A673 (cell line): ENCODE measurements around the gene CEP97. TPM values are rescaled to one million over a fixed set of nuclear protein-coding genes. Genes with fewer than 3 reads are reported as not detected.

Experiments used
- BruUV-seq: library from RNA; stranded (reverse); fragments of 400-500 nt; replicated peaks from 2 replicates; lab custom pipeline; 2021; lab: Mats Ljungman, UMichigan
- CTCF ChIA-PET: fragments of 300-600 bp; sonication (Branson Sonifier 250); formaldehyde crosslinking; loops from one replicate; lab custom pipeline; 2022; ENCODE audit warnings: antibody characterized with exemption; lab: Charles Lee
- POLR2A ChIA-PET: fragments of 300-600 bp; sonication (Branson Sonifier 250); formaldehyde crosslinking; loops from one replicate; lab custom pipeline; 2022; ENCODE audit warnings: antibody characterized with exemption; ENCODE audit not compliant: low non-redundant PET; lab: Charles Lee
- DNase-seq: peaks from one replicate; pipeline ENCODE4 v3.0.0-alpha.2; 2015; ENCODE audit warnings: low spot score
- H3K27ac ChIP-seq: fragments of 200-600 bp; sonication (generic); 2 replicates; pipeline ENCODE4 v1.5.1; 2016; ENCODE audit warnings: mixed run types, low read depth, mild to moderate bottlenecking, mixed read lengths, antibody characterized with exemption, low read length; ENCODE audit not compliant: poor library complexity, severe bottlenecking
- H3K27me3 ChIP-seq: fragments of 200-600 bp; sonication (generic); replicated peaks from 2 replicates; pipeline ENCODE4 v1.6.1; 2017; ENCODE audit warnings: mixed run types, low read depth, mild to moderate bottlenecking, mixed read lengths, antibody characterized with exemption, low read length; ENCODE audit not compliant: insufficient read depth, poor library complexity
- H3K36me3 ChIP-seq: fragments of 200-600 bp; sonication (generic); 2 replicates; pipeline ENCODE4 v1.6.1; 2016; ENCODE audit warnings: mixed run types, mild to moderate bottlenecking, mixed read lengths, antibody characterized with exemption, low read length; ENCODE audit not compliant: insufficient read depth, poor library complexity, severe bottlenecking
- H3K4me1 ChIP-seq: fragments of 200-600 bp; sonication (generic); 2 replicates; pipeline ENCODE4 v1.6.1; 2017; ENCODE audit warnings: mixed run types, mild to moderate bottlenecking, mixed read lengths, antibody characterized with exemption, low read length; ENCODE audit not compliant: insufficient read depth, poor library complexity, severe bottlenecking
- H3K4me3 ChIP-seq: fragments of 200-600 bp; sonication (generic); 2 replicates; pipeline ENCODE4 v1.5.1; 2016; ENCODE audit warnings: low read depth, mixed run types, mild to moderate bottlenecking, mixed read lengths, low read length; ENCODE audit not compliant: poor library complexity, severe bottlenecking
- H3K9me3 ChIP-seq: fragments of 200-600 bp; sonication (generic); 2 replicates; pipeline ENCODE4 v1.6.1; 2016; ENCODE audit warnings: mixed run types, low read depth, mild to moderate bottlenecking, mixed read lengths, antibody characterized with exemption, low read length; ENCODE audit not compliant: poor library complexity, severe bottlenecking
- CTCF ChIP-seq: fragments of 300-800, 200-600 bp; sonication (generic); conservative IDR thresholded peaks from 2 replicates; pipeline ENCODE4 v1.5.1; 2017; ENCODE audit warnings: low read depth, mild to moderate bottlenecking, antibody characterized with exemption, low read length, moderate library complexity, mixed read lengths
- EZH2 ChIP-seq: fragments of 200-600 bp; sonication (generic); IDR thresholded peaks from 2 replicates; pipeline ENCODE4 v1.6.1; 2017; ENCODE audit warnings: borderline replicate concordance, low read depth, mild to moderate bottlenecking, mixed read lengths, antibody characterized with exemption, low read length; ENCODE audit not compliant: poor library complexity, severe bottlenecking
- intact Hi-C: fragments of 100-400 bp; cut with micrococcal nuclease; formaldehyde crosslinking; loops from one replicate; pipeline ENCODE4 v1.10.0; 2022; ENCODE audit not compliant: unreplicated experiment
- total RNA-seq: library from RNA; stranded (reverse); gene quantifications from 2 replicates; pipeline ENCODE4 v1.2.3, GENCODE V29; 2021

CEP97 gene
- total RNA-seq, 1 experiment from 2014 or later: 19.7 TPM

DNA sequence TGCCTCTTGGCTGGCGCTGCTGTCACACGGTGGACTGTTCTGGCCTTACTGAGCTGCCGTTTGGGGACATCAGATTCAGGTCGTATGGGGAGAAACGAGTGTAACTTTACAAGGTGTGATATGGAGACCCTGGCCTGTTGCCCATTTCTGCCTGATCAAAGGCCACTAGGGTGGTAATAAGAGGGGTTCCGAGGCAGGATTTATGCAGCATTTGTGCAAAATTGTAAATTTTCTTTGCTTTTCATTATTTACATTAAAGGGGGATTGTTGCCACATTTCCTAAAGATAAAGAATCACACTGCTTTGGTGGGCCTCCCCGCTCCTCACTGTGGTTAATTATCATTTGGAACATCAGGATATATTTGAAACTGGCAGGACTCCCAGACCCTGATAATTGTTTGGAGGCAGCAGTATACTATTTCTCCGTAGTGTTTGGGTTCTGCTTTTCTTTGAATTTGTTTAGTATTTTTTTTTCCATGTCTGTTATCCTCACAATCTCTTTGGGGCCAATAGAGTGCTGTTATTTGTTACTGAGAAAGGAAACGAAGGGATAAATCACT, 55.5 kb downstream of the CEP97 start:
- no peaks in the 10 kb centered on the region for H3K27me3 ChIP-seq
- CTCF ChIA-PET: no interaction called here
- peak; percentile 12 for DNase-seq
- POLR2A ChIA-PET: no interaction called here
- peaks cover 25% of the 10 kb centered on the region for H3K36me3 ChIP-seq
- peaks cover 33% of the 10 kb centered on the region for H3K4me1 ChIP-seq
- intact Hi-C loops: no loop called here
- TF ChIP-seq CTCF (no peak), EZH2 (no peak)
- peak overlapping the region; percentile 78 for H3K4me3 ChIP-seq
- no peaks in the 10 kb centered on the region for H3K9me3 ChIP-seq
- peak overlapping the region; percentile 78 for H3K27ac ChIP-seq
- TSS peak; percentile 65 for BruUV-seq

DNA sequence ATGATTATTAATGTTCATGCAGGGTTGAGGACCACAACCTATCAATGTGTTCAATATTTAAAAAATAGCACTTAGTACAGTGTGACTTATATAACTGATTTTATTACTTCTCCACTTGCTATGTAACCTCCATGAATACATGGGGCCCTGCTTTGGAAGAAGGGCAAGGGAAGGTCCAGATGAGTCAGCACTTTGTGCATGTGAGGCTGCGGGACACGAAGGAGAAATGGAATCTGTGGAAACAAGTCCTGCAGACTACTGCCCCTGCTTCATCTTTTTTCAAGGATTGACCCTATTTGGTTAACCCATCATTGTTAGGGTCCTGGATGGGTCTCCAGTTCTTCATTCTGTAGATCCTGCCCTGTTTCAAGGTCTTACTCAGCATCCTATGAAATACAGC, 56.2 kb downstream of the CEP97 start:
- POLR2A ChIA-PET: no interaction called here
- DNase-seq: peak; percentile 61
- peak overlapping the region; percentile 78 for H3K4me3 ChIP-seq
- intact Hi-C loops: no loop called here
- H3K9me3 ChIP-seq: no peaks in the 10 kb centered on the region
- BruUV-seq: no TSS peak
- peaks cover 33% of the 10 kb centered on the region for H3K36me3 ChIP-seq
- peak overlapping the region; percentile 78 for H3K27ac ChIP-seq
- no peak for TF ChIP-seq CTCF
- no peak for TF ChIP-seq EZH2
- H3K27me3 ChIP-seq: no peaks in the 10 kb centered on the region
- peaks cover 33% of the 10 kb centered on the region for H3K4me1 ChIP-seq
- CTCF ChIA-PET: no interaction called here

GRCh38 chr3:101781166-101781565, 56.8 kb downstream of the CEP97 start:
- Histone ChIP-seq H3K4me1 (peaks cover 33% of the 10 kb centered on the region), H3K36me3 (peaks cover 38% of the 10 kb centered on the region), H3K27me3 (no peaks in the 10 kb centered on the region), H3K27ac (peak overlapping the region; percentile 78), H3K4me3 (peak overlapping the region; percentile 78), H3K9me3 (no peaks in the 10 kb centered on the region)
- peak; percentile 12 for DNase-seq
- no TSS peak for BruUV-seq
- intact Hi-C loops: no loop called here
- ChIA-PET CTCF (no interaction called here), POLR2A (interaction anchor here (0.6 kb wide), 1 partner anchor 65 kb away, joined by 3 read pairs; no protein-coding TSS in a partner anchor)
- TF ChIP-seq EZH2: no peak
- no peak for TF ChIP-seq CTCF
